Panc1 (cell line): ENCODE measurements around the gene GDPD5.

Experiments used
- POLR2AphosphoS5 ChIP-seq: IDR thresholded peaks from 2 replicates; pipeline ENCODE4 v1.6.1; 2012; ENCODE audit warnings: mild to moderate bottlenecking, low read depth, low read length, moderate library complexity
- TF ChIP-seq, protein P1 (sequence below): fragments of 450-650 bp; IDR thresholded peaks from 2 replicates; pipeline ENCODE4 v1.5.1; 2017; ENCODE audit warnings: mild to moderate bottlenecking

DNA sequence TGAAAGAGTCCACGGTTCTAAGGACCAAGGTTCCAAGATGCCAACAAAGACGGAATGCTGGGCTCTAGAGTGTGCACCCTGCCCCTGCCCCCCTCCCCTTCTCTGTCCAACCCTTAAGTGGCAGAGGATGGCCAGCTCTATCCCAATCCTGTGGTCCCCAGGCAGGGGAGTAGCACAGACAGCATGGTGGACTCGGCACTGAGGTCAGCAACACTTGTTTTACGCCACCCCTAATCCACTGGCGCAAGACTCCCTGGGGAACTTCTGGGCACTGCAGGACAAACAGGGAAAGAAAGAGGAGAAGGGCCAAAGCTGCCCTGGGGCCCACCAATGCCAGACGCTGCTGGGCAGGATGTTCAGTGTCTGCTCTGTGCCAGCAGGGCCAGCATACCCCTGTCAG, 18.9 kb downstream of the GDPD5 start:
- TF ChIP-seq, protein P1, sequence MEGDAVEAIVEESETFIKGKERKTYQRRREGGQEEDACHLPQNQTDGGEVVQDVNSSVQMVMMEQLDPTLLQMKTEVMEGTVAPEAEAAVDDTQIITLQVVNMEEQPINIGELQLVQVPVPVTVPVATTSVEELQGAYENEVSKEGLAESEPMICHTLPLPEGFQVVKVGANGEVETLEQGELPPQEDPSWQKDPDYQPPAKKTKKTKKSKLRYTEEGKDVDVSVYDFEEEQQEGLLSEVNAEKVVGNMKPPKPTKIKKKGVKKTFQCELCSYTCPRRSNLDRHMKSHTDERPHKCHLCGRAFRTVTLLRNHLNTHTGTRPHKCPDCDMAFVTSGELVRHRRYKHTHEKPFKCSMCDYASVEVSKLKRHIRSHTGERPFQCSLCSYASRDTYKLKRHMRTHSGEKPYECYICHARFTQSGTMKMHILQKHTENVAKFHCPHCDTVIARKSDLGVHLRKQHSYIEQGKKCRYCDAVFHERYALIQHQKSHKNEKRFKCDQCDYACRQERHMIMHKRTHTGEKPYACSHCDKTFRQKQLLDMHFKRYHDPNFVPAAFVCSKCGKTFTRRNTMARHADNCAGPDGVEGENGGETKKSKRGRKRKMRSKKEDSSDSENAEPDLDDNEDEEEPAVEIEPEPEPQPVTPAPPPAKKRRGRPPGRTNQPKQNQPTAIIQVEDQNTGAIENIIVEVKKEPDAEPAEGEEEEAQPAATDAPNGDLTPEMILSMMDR: no peak
- TF ChIP-seq POLR2AphosphoS5: no peak
